DMS114 treated with DMSO at 0.1 percent for 48 hours (cell line): ENCODE measurements around the gene HELZ.
"Not testable (repeated sequence)": the region's sequence is repeated elsewhere in the genome, so short reads cannot be mapped to it uniquely, and the experiment has no call there.

ENCODE experiments used
- DNase-seq: peaks from one replicate; lab custom pipeline; 2025; ENCODE audit not compliant: unreplicated experiment; lab: John Stamatoyannopoulos, UW

The HELZ gene

GRCh38 chr17:67151717-67152116 is 93.3 kb downstream of the HELZ start:
- DNase-seq, result no peak

- no peak for DNase-seq
Observed at GRCh38 chr17:67150826-67151225, 94.2 kb downstream of the HELZ start.

GRCh38 chr17:67148352-67148751 is 96.6 kb downstream of the HELZ start:
- DNase-seq, result no peak

GRCh38 chr17:67145183-67145805 is 99.7 kb downstream of the HELZ start:
- no peak for DNase-seq

- no peak for DNase-seq
Observed at GRCh38 chr17:67143318-67143717, 101.7 kb downstream of the HELZ start.

GRCh38 chr17:67142030-67142429 is 103.0 kb downstream of the HELZ start:
- DNase-seq, result not testable (repeated sequence)

- DNase-seq, result no peak
Observed at GRCh38 chr17:67139784-67140665, 105.0 kb downstream of the HELZ start.

GRCh38 chr17:67139289-67139688 is 105.7 kb downstream of the HELZ start:
- no peak for DNase-seq

- DNase-seq, result no peak
Observed at GRCh38 chr17:67138392-67138791, 106.6 kb downstream of the HELZ start.

GRCh38 chr17:67137860-67138259 is 107.1 kb downstream of the HELZ start:
- no peak for DNase-seq

GRCh38 chr17:67137026-67137370 is 108.0 kb downstream of the HELZ start:
- DNase-seq, result no peak

GRCh38 chr17:67136191-67137025 is 108.6 kb downstream of the HELZ start:
- DNase-seq, result no peak

GRCh38 chr17:67133161-67133560 is 111.8 kb downstream of the HELZ start:
- DNase-seq, result no peak

- DNase-seq, result no peak
Observed at GRCh38 chr17:67132366-67132765, 112.6 kb downstream of the HELZ start.

- no peak for DNase-seq
Observed at GRCh38 chr17:67130768-67131167, 114.2 kb downstream of the HELZ start.

GRCh38 chr17:67129283-67129682 is 115.7 kb downstream of the HELZ start:
- no peak for DNase-seq

- no peak for DNase-seq
Observed at GRCh38 chr17:67128700-67129099, 116.3 kb downstream of the HELZ start.

GRCh38 chr17:67127925-67128324 is 117.1 kb downstream of the HELZ start:
- no peak for DNase-seq

- DNase-seq, result no peak
Observed at GRCh38 chr17:67126983-67127382, 118.0 kb downstream of the HELZ start.

- not testable (repeated sequence) for DNase-seq
Observed at GRCh38 chr17:67126543-67126942, 118.5 kb downstream of the HELZ start.

- no peak for DNase-seq
Observed at GRCh38 chr17:67125924-67126323, 119.1 kb downstream of the HELZ start.

- no peak for DNase-seq
Observed at GRCh38 chr17:67125417-67125816, 119.6 kb downstream of the HELZ start.
